ENCODE results near the gene ARID5B. TPM values are rescaled to one million over a fixed set of nuclear protein-coding genes. Genes with fewer than 3 reads are reported as not detected.
A peak's percentile ranks its signal among the peaks of the same experiment; 100 is the strongest.

The ARID5B gene
- polyA plus RNA-seq, 3 donors: 1.00 to 2.5 (median 1.5) TPM

- no peaks in the 10 kb centered on the region for H3K79me2 ChIP-seq (ENCODE audit: insufficient read depth, low read length)
Measured at GRCh38 chr10:61878740-61879068, 22.8 kb upstream of the ARID5B start.

GRCh38 chr10:61882621-61883370, 18.7 kb upstream of the ARID5B start:
- no CpG with 5 or more reads among the region's 6 CpGs for WGBS (ENCODE audit: insufficient coverage)
- DNase-seq: no peak
- Mint-ChIP-seq H3K4me3 (no peak overlapping the region), H3K27ac (peak overlapping the region in 2 of 7 donors; percentile 21 to 31), H3K9me3 (peaks cover 0 to 2% (median 0%) of the 10 kb centered on the region in 7 donors), H3K36me3 (no peaks in the 10 kb centered on the region), H3K4me1 (peaks cover 2% of the 10 kb centered on the region), H3K27me3 (ENCODE audit: low read depth in 3 of 3) (no peaks in the 10 kb centered on the region)
- H3K4me1 ChIP-seq (ENCODE audit: control insufficient read depth in 1 of 2, insufficient read depth in 2 of 2, low read length in 2 of 2): no peaks in the 10 kb centered on the region
- H3K9ac ChIP-seq (ENCODE audit: insufficient read depth, low read length, poor library complexity, severe bottlenecking): no peak overlapping the region
- H3K27ac ChIP-seq (ENCODE audit: low read depth in 1 of 2, low read length in 2 of 2): no peak overlapping the region
- no peaks in the 10 kb centered on the region for H3K79me2 ChIP-seq (ENCODE audit: insufficient read depth, low read length)
- H3K27me3 ChIP-seq (ENCODE audit: control insufficient read depth in 2 of 2, insufficient read depth in 2 of 2, low read length in 2 of 2): no peaks in the 10 kb centered on the region
- H3K36me3 ChIP-seq (replicated peaks in 1 of 2; ENCODE audit: control insufficient read depth in 1 of 2, insufficient read depth in 2 of 2, low read length in 2 of 2): no peaks in the 10 kb centered on the region
- TF ChIP-seq CTCF (IDR thresholded peaks at IDR 0.05): no peak
- no peaks in the 10 kb centered on the region for H4K20me1 ChIP-seq (ENCODE audit: insufficient read depth, low read length)
- no peaks in the 10 kb centered on the region for H3K9me3 ChIP-seq (replicated peaks in 1 of 2; ENCODE audit: control insufficient read depth in 1 of 2, insufficient read depth in 1 of 2, low read length in 2 of 2)
- no peak overlapping the region for H3K4me3 ChIP-seq (replicated peaks in 1 of 3; ENCODE audit: low read depth in 2 of 3, low read length in 3 of 3)
- H3K4me2 ChIP-seq (replicated peaks; ENCODE audit: extremely low read depth, low read length, poor library complexity, severe bottlenecking): no peak overlapping the region
- intact Hi-C loops (cut with micrococcal nuclease): no loop called here
- no peak overlapping the region for H2AFZ ChIP-seq (ENCODE audit: insufficient read depth, low read depth, low read length, poor library complexity, severe bottlenecking)

More at GRCh38 chr10:61878740-61879068, 22.8 kb upstream of the ARID5B start:
- H3K9ac ChIP-seq (ENCODE audit: insufficient read depth, low read length, poor library complexity, severe bottlenecking): no peak overlapping the region
- H2AFZ ChIP-seq (ENCODE audit: insufficient read depth, low read depth, low read length, poor library complexity, severe bottlenecking): no peak overlapping the region
- H3K9me3 Mint-ChIP-seq: no peaks in the 10 kb centered on the region
- H3K27me3 Mint-ChIP-seq (ENCODE audit: low read depth in 3 of 3): no peaks in the 10 kb centered on the region
- no peaks in the 10 kb centered on the region for H4K20me1 ChIP-seq (ENCODE audit: insufficient read depth, low read length)
- no peaks in the 10 kb centered on the region for H3K36me3 Mint-ChIP-seq
- H3K36me3 ChIP-seq (replicated peaks in 1 of 2; ENCODE audit: control insufficient read depth in 1 of 2, insufficient read depth in 2 of 2, low read length in 2 of 2): no peaks in the 10 kb centered on the region
- H3K4me1 ChIP-seq (ENCODE audit: control insufficient read depth in 1 of 2, insufficient read depth in 2 of 2, low read length in 2 of 2): no peaks in the 10 kb centered on the region
- H3K4me2 ChIP-seq (replicated peaks; ENCODE audit: extremely low read depth, low read length, poor library complexity, severe bottlenecking): no peak overlapping the region
- DNase-seq: no peak
- intact Hi-C loops (cut with micrococcal nuclease): no loop called here
- TF ChIP-seq CTCF (IDR thresholded peaks at IDR 0.05): no peak
- H3K27me3 ChIP-seq (ENCODE audit: control insufficient read depth in 2 of 2, insufficient read depth in 2 of 2, low read length in 2 of 2): no peaks in the 10 kb centered on the region
- no peak overlapping the region for H3K27ac Mint-ChIP-seq
- no peak overlapping the region for H3K4me3 Mint-ChIP-seq
- no peak overlapping the region for H3K27ac ChIP-seq (ENCODE audit: low read depth in 1 of 2, low read length in 2 of 2)
- peaks cover 2% of the 10 kb centered on the region for H3K4me1 Mint-ChIP-seq
- H3K4me3 ChIP-seq (replicated peaks in 1 of 3; ENCODE audit: low read depth in 2 of 3, low read length in 3 of 3): no peak overlapping the region
- no peaks in the 10 kb centered on the region for H3K9me3 ChIP-seq (replicated peaks in 1 of 2; ENCODE audit: control insufficient read depth in 1 of 2, insufficient read depth in 1 of 2, low read length in 2 of 2)
